Mucosa of rectum (tissue), 2 donors: ENCODE measurements around the gene ZSCAN2.

Experiments
- H3K27ac ChIP-seq, 2 donors: one replicate each; pipeline ENCODE4 v1.7.0; 2013; ENCODE audit warnings: inconsistent platforms in 2 of 2, low read depth in 2 of 2, low read length in 2 of 2
- H3K27me3 ChIP-seq, 2 donors: one replicate each; pipeline ENCODE4 v1.7.0; 2013; ENCODE audit warnings: low read length in 2 of 2; ENCODE audit not compliant: control insufficient read depth in 2 of 2, insufficient read depth in 2 of 2
- H3K36me3 ChIP-seq, 2 donors: one replicate each; pipeline ENCODE4 v1.7.0; 2013; ENCODE audit warnings: low read length in 2 of 2; ENCODE audit not compliant: control insufficient read depth in 2 of 2, insufficient read depth in 2 of 2
- H3K4me1 ChIP-seq, 2 donors: one replicate each; pipeline ENCODE4 v1.7.0; 2013; ENCODE audit warnings: low read length in 2 of 2, mild to moderate bottlenecking in 1 of 2; ENCODE audit not compliant: control insufficient read depth in 2 of 2, insufficient read depth in 2 of 2
- H3K4me3 ChIP-seq, 2 donors: one replicate each; pipeline ENCODE4 v1.7.0; 2013; ENCODE audit warnings: low read length in 2 of 2
- H3K9ac ChIP-seq, 2 donors: one replicate each; pipeline ENCODE4 v1.7.0; 2013; ENCODE audit warnings: low read length in 2 of 2, low read depth in 1 of 2, mild to moderate bottlenecking in 1 of 2
- H3K9me3 ChIP-seq, 2 donors: one replicate each; pipeline ENCODE4 v1.7.0; 2013; ENCODE audit warnings: low read length in 2 of 2; ENCODE audit not compliant: control insufficient read depth in 2 of 2
- donor health status: healthy.
- donor health status: Normal muscosa, but diverticular disease.

Gene ZSCAN2

GRCh38 chr15:84598250-84598649 lies 2.6 kb upstream of the ZSCAN2 start:
- H3K9me3 ChIP-seq: no peaks in the 10 kb centered on the region
- H3K27ac ChIP-seq: peak overlapping the region; percentile 26 to 60
- no peaks in the 10 kb centered on the region for H3K27me3 ChIP-seq
- peaks cover 6 to 8% of the 10 kb centered on the region in 2 donors for H3K4me1 ChIP-seq
- no peak overlapping the region for H3K4me3 ChIP-seq
- H3K36me3 ChIP-seq: no peaks in the 10 kb centered on the region
- peak overlapping the region in 1 of 2 donors; percentile 19 for H3K9ac ChIP-seq

GRCh38 chr15:84598993-84599392 lies 1.8 kb upstream of the ZSCAN2 start:
- Histone ChIP-seq H3K4me1 (peaks cover 6 to 8% of the 10 kb centered on the region in 2 donors), H3K27ac (peak overlapping the region; percentile 26 to 60), H3K9me3 (no peaks in the 10 kb centered on the region), H3K36me3 (peaks cover under 1 to 2% of the 10 kb centered on the region in 2 donors), H3K27me3 (no peaks in the 10 kb centered on the region), H3K4me3 (no peak overlapping the region), H3K9ac (no peak overlapping the region)

GRCh38 chr15:84599906-84600305 lies 903 bp upstream of the ZSCAN2 start:
- Histone ChIP-seq H3K9me3 (no peaks in the 10 kb centered on the region), H3K4me1 (peaks cover 7 to 8% of the 10 kb centered on the region in 2 donors), H3K9ac (no peak overlapping the region), H3K27me3 (no peaks in the 10 kb centered on the region), H3K4me3 (peak overlapping the region; percentile 93 to 96), H3K27ac (no peak overlapping the region), H3K36me3 (peaks cover 4% of the 10 kb centered on the region in 2 donors)

GRCh38 chr15:84600331-84600686 lies 500 bp upstream of the ZSCAN2 start:
- Histone ChIP-seq H3K27ac (peak overlapping the region; percentile 59 to 61), H3K36me3 (peaks cover 4% of the 10 kb centered on the region in 2 donors), H3K9ac (peak overlapping the region; percentile 72 to 89), H3K27me3 (no peaks in the 10 kb centered on the region), H3K4me1 (peaks cover 11% of the 10 kb centered on the region in 2 donors), H3K4me3 (peak overlapping the region; percentile 93 to 96), H3K9me3 (no peaks in the 10 kb centered on the region)

GRCh38 chr15:84601555-84601838 lies 688 bp downstream of the ZSCAN2 start:
- peak overlapping the region; percentile 89 for H3K9ac ChIP-seq
- H3K4me1 ChIP-seq: peaks cover 17 to 21% of the 10 kb centered on the region in 2 donors
- no peak overlapping the region for H3K27ac ChIP-seq
- H3K9me3 ChIP-seq: no peaks in the 10 kb centered on the region
- peak overlapping the region; percentile 93 to 96 for H3K4me3 ChIP-seq
- H3K27me3 ChIP-seq: no peaks in the 10 kb centered on the region
- H3K36me3 ChIP-seq: peaks cover 4% of the 10 kb centered on the region in 2 donors

- H3K27me3 ChIP-seq: no peaks in the 10 kb centered on the region
- no peak overlapping the region for H3K9ac ChIP-seq
- H3K36me3 ChIP-seq: peaks cover 4 to 10% of the 10 kb centered on the region in 2 donors
- H3K4me3 ChIP-seq: no peak overlapping the region
- H3K4me1 ChIP-seq: peaks cover 14 to 30% of the 10 kb centered on the region in 2 donors
- H3K27ac ChIP-seq: no peak overlapping the region
- H3K9me3 ChIP-seq: no peaks in the 10 kb centered on the region
Observed at GRCh38 chr15:84603630-84604379, 3.0 kb downstream of the ZSCAN2 start.

GRCh38 chr15:84604826-84605553 lies 4.2 kb downstream of the ZSCAN2 start:
- Histone ChIP-seq H3K4me1 (peaks cover 10 to 24% of the 10 kb centered on the region in 2 donors), H3K27ac (no peak overlapping the region), H3K9ac (no peak overlapping the region)

GRCh38 chr15:84605554-84605882 lies 4.7 kb downstream of the ZSCAN2 start:
- H3K36me3 ChIP-seq: peaks cover 4 to 10% of the 10 kb centered on the region in 2 donors
- H3K27me3 ChIP-seq: no peaks in the 10 kb centered on the region
- H3K27ac ChIP-seq: peak overlapping the region in 1 of 2 donors; percentile 7
- peaks cover 10 to 24% of the 10 kb centered on the region in 2 donors for H3K4me1 ChIP-seq
- H3K9ac ChIP-seq: no peak overlapping the region
- no peaks in the 10 kb centered on the region for H3K9me3 ChIP-seq
- no peak overlapping the region for H3K4me3 ChIP-seq

More at GRCh38 chr15:84604826-84605553, 4.2 kb downstream of the ZSCAN2 start:
- Histone ChIP-seq H3K36me3 (peaks cover 4 to 10% of the 10 kb centered on the region in 2 donors), H3K27me3 (no peaks in the 10 kb centered on the region), H3K9me3 (no peaks in the 10 kb centered on the region), H3K4me3 (no peak overlapping the region)

GRCh38 chr15:84606653-84607120 lies 5.9 kb downstream of the ZSCAN2 start:
- Histone ChIP-seq H3K27me3 (no peaks in the 10 kb centered on the region), H3K4me3 (peak overlapping the region in 1 of 2 donors; percentile 20), H3K9me3 (no peaks in the 10 kb centered on the region), H3K27ac (peak overlapping the region; percentile 63 to 68), H3K36me3 (peaks cover 4 to 10% of the 10 kb centered on the region in 2 donors), H3K9ac (peak overlapping the region; percentile 6 to 60), H3K4me1 (peaks cover 10 to 24% of the 10 kb centered on the region in 2 donors)

GRCh38 chr15:84608707-84609284 lies 8.0 kb downstream of the ZSCAN2 start:
- no peak overlapping the region for H3K9ac ChIP-seq
- peaks cover 4 to 10% of the 10 kb centered on the region in 2 donors for H3K36me3 ChIP-seq
- H3K4me1 ChIP-seq: peaks cover 10 to 24% of the 10 kb centered on the region in 2 donors
- H3K27ac ChIP-seq: no peak overlapping the region
- no peaks in the 10 kb centered on the region for H3K27me3 ChIP-seq
- no peaks in the 10 kb centered on the region for H3K9me3 ChIP-seq
- H3K4me3 ChIP-seq: no peak overlapping the region
